NCI-H2107 (cell line): Measurements from ENCODE around the gene SNX27.
"Not testable (repeated sequence)": the region's sequence is repeated elsewhere in the genome, so short reads cannot be mapped to it uniquely, and the experiment has no call there.

Source experiments
- DNase-seq: peaks from one replicate; lab custom pipeline; 2025; lab: John Stamatoyannopoulos, UW

The SNX27 gene

GRCh38 chr1:151604291-151604690 lies 7.6 kb upstream of the SNX27 start:
- DNase-seq, result no peak

GRCh38 chr1:151606384-151606783 lies 5.5 kb upstream of the SNX27 start:
- DNase-seq, result no peak

DNA sequence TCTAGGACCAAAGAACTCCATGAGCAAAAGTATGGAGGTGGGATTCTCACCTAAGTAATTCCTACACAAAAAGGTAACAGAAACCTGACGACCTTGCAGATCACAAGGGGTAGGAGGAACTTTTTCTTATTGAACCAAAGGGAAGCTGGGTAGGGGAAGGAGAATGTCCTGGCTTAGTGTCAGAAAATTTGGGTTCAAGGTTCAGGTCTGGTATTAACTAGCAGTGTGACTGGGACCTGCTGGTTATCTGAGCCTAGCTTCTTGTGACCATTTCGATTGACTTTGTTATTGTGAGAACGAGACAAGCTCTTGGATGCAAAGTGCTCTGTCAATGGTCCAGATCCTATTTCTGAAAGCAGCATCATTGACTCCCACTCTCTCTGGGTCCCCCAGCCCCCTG lies 5.0 kb upstream of the SNX27 start:
- DNase-seq, result no peak

- no peak for DNase-seq
Observed at GRCh38 chr1:151610142-151610541, 1.7 kb upstream of the SNX27 start.

DNA sequence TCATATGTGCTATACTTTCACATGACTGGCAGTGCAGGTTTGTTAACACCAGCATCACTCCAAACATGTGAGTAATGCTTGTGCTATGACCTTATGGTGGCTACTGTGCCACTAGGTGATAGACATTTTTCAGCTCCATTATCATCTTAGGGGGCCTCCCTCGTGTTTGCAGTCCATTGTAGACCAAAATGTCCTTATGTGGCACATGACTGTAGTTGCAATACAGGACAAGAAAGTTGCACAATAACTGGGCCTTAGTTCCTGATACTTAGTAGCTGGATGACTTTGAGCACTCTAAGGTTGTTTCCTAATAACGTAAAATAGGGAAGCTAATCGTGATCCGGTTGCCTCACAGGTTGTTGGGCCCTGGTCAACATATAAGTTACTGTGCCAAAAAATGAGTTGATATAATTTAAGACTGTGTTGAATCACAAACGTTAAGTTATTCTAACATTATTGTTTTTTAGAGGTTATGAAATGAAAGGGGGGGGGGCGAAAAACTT lies 511 bp upstream of the SNX27 start:
- DNase-seq, result no peak

DNA sequence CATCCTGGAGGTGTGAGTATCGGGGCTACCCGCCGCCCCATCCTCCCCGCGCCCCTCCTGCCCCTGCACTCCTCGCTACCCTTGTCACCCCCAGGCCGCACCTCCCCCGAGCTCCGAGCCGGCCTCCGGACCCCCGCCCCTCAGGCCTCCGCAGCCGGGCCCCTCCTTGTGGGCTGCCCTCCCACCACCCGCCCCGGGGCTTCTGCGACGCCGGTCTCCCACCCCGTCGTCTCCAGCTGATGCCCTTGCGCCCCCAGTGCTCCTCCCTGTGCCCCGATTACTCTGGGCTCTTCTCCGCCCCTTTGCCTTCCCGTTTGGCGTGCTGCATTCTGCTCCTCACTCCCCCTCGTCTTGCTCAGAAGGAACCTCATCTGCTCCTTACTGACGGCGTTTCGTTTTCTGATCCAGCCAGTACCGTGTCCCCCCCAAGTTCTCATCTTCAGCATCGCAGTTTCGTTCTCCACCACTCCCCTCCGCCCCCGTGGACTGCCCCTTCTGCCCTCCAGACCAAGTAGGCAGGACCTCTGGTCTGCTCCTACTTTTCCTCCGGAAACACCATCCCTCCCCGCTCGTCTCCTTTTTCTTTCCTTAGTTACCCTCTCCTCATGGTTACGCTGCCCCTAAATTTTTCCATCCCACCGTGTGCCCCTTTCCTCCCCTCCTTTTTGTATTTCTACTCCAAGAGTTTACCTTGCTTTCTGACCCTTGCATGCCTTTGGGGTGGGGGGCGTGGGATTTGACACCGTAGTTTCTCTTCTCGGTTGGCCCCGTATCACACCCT lies 841 bp downstream of the SNX27 start:
- DNase-seq, result no peak

DNA sequence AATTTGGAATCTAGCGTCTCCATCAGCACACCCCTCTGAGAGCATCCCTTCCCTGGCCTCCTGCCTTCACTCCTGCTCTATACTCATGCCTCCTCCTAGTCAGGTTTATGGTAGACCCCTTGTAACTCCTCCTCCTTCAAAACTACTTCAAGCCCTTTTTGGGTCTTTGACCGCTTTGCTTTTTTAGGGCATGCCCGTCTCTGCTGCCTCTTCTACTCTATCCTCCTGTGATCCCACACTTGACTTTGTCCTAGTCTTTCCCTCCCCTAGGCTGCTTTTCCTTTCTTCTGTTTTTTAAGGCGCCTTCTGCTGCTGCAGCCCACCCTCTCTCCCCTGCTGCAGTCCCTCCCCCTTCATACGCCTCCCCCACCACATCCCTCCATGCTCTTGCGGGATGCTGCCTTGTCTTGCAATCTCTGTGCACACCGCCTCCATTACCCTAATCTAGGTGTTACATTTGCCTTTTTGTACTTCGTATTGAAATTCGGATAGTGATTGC lies 1.5 kb downstream of the SNX27 start:
- no peak for DNase-seq

GRCh38 chr1:151615711-151616504 lies 4.1 kb downstream of the SNX27 start:
- DNase-seq, result no peak

- no peak for DNase-seq
Observed at GRCh38 chr1:151616505-151616849, 4.6 kb downstream of the SNX27 start.

- no peak for DNase-seq
Observed at GRCh38 chr1:151618003-151618402, 6.2 kb downstream of the SNX27 start.

DNA sequence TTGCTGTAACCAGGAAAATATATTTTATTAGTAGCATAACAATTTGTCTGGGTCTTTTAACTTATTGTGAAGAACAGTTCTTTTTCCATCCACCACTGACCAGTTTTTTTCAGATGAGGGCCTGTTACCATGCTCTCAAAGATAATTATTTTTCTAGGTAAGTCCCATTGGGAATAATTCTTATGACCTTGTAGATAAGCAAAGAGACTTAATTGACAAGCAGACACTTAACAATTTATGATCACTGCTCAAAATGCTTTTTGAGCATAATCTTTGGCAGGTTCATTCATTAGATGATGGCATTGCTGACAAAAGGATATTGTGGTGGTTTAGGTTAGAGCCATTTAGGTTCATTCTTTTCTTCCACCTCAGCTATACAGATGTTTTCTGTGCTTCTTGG lies 6.6 kb downstream of the SNX27 start:
- no peak for DNase-seq

DNA sequence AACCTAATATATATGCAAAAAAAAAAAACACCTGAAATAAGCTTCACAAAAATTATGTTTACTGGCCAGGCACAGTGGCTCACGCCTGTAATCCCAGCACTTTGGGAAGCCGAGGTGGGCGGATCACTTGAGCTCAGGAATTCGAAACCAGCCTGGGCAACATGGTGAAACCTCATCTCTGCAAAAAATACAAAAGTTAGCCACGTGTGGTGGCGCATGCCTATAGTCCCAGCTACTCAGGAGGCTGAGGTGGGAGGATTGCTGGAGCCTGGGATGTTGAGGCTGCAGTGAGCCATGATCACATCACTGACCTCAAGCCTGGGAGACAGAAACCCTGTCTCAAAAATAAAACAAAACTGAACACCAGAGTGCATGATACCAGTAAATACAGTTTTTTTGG lies 7.1 kb downstream of the SNX27 start:
- DNase-seq, result not testable (repeated sequence)

DNA sequence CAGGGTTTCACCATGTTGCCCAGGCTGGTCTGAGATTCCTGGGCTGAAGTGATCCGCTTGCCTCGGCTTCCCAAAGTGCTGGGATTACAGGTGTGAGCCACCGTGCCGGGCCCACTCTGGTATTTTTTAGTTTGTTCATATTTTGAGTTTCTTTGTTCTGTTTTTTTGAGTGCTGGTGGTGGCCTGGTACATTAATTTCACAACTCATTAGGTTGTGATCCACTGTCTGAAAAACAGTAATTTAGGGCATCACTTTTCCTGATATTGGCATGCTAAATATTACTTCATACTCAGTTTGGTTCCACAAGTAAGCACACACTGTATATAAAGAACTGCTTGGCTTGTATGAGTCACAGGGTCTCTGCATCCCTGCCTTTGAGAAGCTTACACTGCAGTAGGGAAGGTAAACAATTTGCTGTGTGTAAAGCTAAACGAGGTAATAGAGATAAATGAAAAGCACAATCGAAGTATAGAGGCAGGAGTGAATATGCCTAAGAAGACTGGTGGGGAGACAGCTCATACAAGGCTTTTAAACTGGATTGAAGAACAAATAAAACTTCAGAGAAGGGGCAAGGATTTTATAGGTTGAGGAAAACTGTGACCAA lies 7.7 kb downstream of the SNX27 start:
- DNase-seq, result no peak

GRCh38 chr1:151620286-151620685 lies 8.4 kb downstream of the SNX27 start:
- DNase-seq, result no peak

- DNase-seq, result no peak
Observed at GRCh38 chr1:151621351-151621750, 9.5 kb downstream of the SNX27 start.

- no peak for DNase-seq
Observed at GRCh38 chr1:151624783-151625182, 12.9 kb downstream of the SNX27 start.

GRCh38 chr1:151626740-151627334 lies 15.0 kb downstream of the SNX27 start:
- DNase-seq, result no peak

DNA sequence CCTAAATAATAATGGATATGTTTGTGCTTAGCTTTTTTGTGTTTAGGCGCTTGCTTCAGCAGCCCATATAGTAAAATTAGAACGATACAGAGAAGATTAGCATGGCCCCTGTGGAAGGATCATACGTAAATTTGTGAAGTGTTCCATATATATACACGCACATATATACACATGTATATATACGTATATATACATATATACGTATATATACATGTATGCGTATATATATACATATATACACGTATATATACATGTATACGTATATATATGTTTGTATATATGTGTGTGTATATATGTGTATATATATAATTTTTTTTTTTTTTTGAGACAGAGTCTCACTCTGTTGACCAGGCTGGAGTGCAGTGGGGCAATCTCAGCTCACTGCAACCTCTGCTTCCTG lies 17.4 kb downstream of the SNX27 start:
- no peak for DNase-seq

DNA sequence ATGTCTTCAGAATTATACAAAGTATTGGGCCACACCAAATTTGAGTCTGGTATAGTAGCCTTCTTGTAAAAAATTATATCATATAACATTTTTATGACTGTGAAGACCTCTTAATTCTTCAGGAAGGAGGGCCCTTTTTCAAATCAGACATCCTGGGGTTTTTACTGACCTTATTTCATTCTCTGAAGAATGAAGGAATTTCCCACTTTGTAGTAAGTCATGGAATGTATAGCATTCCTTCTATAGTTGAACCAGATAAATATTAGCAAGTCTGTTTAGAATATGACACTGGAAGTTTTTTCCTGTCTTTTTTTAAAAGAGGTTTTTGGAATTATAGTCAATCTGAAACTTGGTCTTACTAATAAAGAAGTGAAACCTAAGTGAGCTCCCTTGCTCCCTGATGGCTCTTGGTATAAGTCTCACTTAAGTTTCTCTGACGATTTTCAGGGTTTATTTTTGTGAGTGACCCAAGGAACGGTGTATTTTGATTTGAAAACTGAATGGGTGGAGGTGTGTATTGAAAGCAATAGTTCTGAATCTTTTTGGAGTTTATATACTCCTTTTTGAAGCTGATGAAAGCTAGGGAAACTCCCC lies 23.7 kb downstream of the SNX27 start:
- no peak for DNase-seq

DNA sequence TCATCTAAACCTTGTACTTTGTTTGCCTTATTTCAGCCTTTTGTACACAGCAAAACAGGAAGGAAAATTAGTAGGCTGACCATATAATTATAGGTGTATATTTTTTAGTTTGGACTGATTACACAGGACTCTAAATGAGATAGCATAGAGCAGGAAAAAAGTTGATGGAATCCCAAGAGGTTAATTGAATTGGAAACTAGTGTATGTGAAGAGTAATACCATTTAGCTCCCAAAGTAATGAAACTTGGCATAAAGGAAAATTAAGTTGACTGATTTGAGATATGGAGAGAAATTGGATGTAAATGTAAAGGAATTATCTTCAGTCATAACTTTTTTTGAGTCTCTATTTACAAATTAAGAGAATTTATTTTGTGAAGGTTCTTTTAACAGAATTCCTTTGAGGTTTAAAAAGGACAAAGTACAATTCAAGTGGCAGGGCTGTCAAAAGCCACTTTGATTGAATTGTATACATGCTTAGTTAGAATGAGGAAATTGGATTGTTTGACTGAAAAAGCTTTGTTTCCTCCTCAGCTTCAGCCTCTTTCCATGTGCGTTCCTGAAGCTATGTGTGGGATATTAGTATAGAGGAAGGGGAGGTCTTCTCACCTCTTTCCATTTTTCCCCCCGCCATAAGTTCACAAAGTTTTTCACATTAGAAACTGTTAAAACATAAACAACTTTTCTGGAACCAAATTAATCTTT lies 26.4 kb downstream of the SNX27 start:
- no peak for DNase-seq

- DNase-seq, result no peak
Observed at GRCh38 chr1:151638812-151639211, 27.0 kb downstream of the SNX27 start.
